VCaP (cell line): ENCODE results near the gene S100PBP.
A peak's percentile ranks its signal among the peaks of the same experiment; 100 is the strongest.

Experiments
- H3K27ac ChIP-seq: fragments of 450-650 bp; 2 replicates; pipeline ENCODE4 v1.5.1; 2017
- CTCF ChIP-seq: fragments of 450-650 bp; conservative IDR thresholded peaks from 2 replicates; pipeline ENCODE4 v1.5.1; 2017; ENCODE audit warnings: mild to moderate bottlenecking, moderate library complexity

The S100PBP gene

DNA sequence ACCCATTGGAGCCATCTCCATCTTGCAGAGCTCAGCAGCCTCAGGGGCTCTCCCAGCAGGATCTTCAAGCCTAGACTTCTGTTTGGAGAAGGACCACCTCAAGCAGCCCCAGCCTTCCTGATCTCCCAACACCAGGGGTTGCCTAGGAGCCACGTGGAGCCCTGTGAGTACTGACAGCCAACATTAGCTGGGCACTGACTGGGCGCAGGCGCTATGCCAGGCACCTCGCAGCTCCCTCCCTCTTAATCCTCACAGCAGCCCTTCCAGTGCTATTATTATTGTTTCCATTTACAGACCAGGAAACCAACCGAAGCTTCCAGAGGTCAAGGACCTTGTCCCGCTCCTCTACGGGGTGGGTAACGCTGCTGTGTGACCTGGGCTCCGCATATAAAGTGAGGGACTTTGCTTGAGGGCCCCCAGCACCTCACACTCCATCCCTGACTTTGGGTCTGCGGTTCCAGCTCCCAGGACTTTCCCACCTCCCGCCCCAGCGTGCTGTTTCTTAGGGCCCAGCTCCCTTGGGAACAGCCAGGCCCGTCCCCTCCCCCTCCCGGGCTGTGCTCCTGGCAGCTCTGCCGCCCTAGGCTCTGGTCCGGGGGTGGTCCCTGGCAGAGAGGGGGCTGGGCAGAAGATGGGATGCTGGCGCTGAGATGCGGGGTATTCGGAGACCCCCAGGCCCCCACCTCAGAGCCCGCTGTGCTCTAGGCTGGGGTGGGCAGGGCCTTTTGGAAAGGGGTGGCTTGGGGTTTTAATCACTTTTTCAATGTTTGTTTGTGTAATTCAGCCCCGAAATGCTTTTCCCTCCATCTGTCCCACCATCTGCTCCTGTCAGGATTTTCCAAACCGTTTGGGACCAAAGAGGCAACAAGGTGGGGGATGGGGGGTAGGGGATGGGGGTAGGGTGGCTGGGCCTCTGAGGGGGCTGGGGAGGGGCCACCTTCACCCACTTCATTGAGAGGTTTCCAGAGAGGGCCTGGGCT is 64.7 kb downstream of the S100PBP start:
- H3K27ac ChIP-seq: no peak overlapping the region
- TF ChIP-seq CTCF: no peak

DNA sequence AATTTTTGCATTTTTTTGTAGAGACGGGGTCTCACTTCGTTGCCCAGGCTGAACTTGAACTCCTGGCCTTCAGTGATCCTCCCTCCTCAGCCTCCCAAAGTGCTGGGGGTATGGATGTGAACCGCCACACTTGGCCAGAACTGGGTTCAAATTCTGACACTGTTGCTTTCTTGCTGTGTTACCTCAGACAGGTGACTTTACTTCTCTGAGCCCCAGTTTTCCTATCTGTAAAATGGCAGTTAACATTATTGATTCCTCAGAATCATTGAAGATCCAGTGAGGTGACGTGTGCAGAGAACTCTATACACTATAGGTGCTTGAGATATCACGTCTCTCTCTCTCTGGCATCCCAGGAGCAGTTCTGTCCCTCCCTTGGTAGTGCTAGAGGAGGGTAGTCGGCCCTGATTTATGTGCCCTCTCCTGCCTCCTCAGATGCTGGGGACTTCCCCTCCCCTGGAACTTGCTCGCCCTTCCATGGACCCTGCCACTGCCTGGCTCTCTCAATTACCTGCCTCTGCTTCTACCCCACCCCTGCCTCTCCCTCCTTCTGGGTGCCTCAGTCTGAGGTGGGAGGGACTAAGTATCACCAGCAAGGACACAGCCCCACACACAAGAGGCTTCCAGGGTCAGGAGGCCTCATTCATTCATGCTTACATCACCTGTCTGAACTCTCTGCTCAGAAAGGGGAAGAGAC is 66.0 kb downstream of the S100PBP start:
- no peak overlapping the region for H3K27ac ChIP-seq
- TF ChIP-seq CTCF: no peak

GRCh38 chr1:32884032-32884372 is 66.5 kb downstream of the S100PBP start:
- TF ChIP-seq CTCF: no peak

DNA sequence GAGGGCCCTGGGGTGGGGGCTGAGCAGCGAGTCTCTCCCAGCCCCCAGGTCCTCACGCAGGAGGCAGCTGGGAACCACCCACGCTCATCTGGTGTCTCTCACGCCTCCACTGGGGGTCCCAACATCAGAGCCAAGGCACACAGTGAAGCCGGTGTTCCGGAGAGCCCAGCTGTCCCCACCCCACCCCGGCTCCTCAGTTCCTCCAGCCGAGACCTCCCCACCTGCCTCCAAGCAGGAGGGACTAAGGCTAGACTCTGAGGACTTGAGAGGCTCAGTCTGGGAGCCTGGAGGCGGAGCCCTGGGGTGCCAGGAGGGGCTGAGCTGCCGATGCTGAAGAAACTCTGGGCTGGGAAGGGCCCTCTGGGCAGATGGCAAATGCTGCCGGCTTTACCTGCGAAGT is 67.3 kb downstream of the S100PBP start:
- TF ChIP-seq CTCF: no peak

More at GRCh38 chr1:32884032-32884372, 66.5 kb downstream of the S100PBP start:
- H3K27ac ChIP-seq: no peak overlapping the region

DNA sequence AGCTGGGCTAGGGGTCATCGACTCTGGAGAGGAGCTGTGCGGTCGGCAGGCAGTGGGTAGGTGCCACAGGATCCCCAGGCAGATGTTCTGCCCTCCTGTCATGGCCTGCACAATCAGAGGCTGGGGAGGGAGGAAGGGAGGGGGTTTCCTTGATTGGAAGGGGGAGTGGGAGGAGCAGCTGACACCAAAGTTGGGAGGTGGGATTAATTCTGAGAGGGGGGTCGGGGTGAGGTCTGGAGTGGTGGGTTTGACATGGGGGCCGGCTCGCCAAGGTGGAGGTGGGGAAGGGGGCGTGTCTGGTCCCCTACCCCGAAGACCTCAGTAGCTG is 68.2 kb downstream of the S100PBP start:
- H3K27ac ChIP-seq: no peak overlapping the region
- TF ChIP-seq CTCF: no peak

More for the DNA sequence above, 67.3 kb downstream of the S100PBP start:
- no peak overlapping the region for H3K27ac ChIP-seq

- TF ChIP-seq CTCF: peak; percentile 76
- peak within 1 kb of the TSS; percentile 7; the same call in 1 of the 2 replicates for H3K27ac ChIP-seq
Observed at GRCh38 chr1:32886004-32886827, 68.8 kb downstream of the S100PBP start, which contains the start of gene HPCA. Gene HPCA, plus strand, starts transcription at chr1:32886491. Its CDS starts 2,408 bp downstream, at chr1:32888899.
